Left ventricle myocardium superior (tissue), 1 donor: ENCODE measurements around the gene COX10. TPM values are rescaled to one million over a fixed set of nuclear protein-coding genes. Genes with fewer than 3 reads are reported as not detected.

Experiments
- ATAC-seq: fragments of 200-7000 bp; cut with Tn5 transposase; one replicate; pipeline ENCODE4 v1.9.1; 2020; ENCODE audit warnings: mild to moderate bottlenecking, moderate library complexity
- DNase-seq: peaks from one replicate; pipeline ENCODE4 v3.0.0-alpha.2; 2020
- intact Hi-C: fragments of 100-400 bp; cut with micrococcal nuclease; formaldehyde crosslinking; loops from one replicate; pipeline ENCODE4 v1.11.0; 2022
- total RNA-seq: library from RNA; stranded (reverse); fragmentation: NEBNext Ultra II Directional; extraction: Animal tissue kit (Norgen Biotek cat#: 25700); gene quantifications from one replicate; pipeline ENCODE4 v1.2.1, GENCODE V29; 2021
- donor health status: DM: no; HTN: yes; CAD: no; lungs with severe emphysema.

The COX10 gene
- total RNA-seq, 1 donor from 2014 or later = 50.6 TPM

- intact Hi-C loops = loop anchor here (10.0 kb wide), 1 partner anchor 237 kb away; the partner anchor contains the start of gene HS3ST3B1
- ATAC-seq (no peak), DNase-seq (no peak)
Measured at GRCh38 chr17:14067347-14067746, 2.0 kb upstream of the COX10 start.

GRCh38 chr17:14068542-14069250 is 608 bp upstream of the COX10 start:
- DNase-seq (no peak), ATAC-seq (no peak)
- intact Hi-C loops = loop anchor here (10.0 kb wide), 1 partner anchor 236 kb away; the partner anchor contains the start of gene HS3ST3B1

- intact Hi-C loops = no loop called here
- DNase-seq (no peak), ATAC-seq (no peak)
Measured at GRCh38 chr17:14070344-14070984, 1.2 kb downstream of the COX10 start.

GRCh38 chr17:14072881-14073280 is 3.6 kb downstream of the COX10 start:
- no peak for ATAC-seq
- no peak for DNase-seq
- intact Hi-C loops = no loop called here

- ATAC-seq = peak; percentile 93
- DNase-seq = no peak
- intact Hi-C loops = no loop called here
Measured at GRCh38 chr17:14078027-14078426, 8.7 kb downstream of the COX10 start.

GRCh38 chr17:14080847-14081251 is 11.5 kb downstream of the COX10 start:
- intact Hi-C loops = no loop called here
- DNase-seq (no peak), ATAC-seq (no peak)

GRCh38 chr17:14082848-14083247 is 13.5 kb downstream of the COX10 start:
- DNase-seq = no peak
- ATAC-seq = no peak
- intact Hi-C loops = no loop called here

GRCh38 chr17:14084955-14085354 is 15.7 kb downstream of the COX10 start:
- intact Hi-C loops = no loop called here
- DNase-seq = no peak
- no peak for ATAC-seq

GRCh38 chr17:14086189-14086588 is 16.9 kb downstream of the COX10 start:
- ATAC-seq (no peak), DNase-seq (no peak)
- intact Hi-C loops = no loop called here

GRCh38 chr17:14089179-14089578 is 19.9 kb downstream of the COX10 start:
- ATAC-seq (no peak), DNase-seq (no peak)
- intact Hi-C loops = no loop called here

- intact Hi-C loops = no loop called here
- DNase-seq = no peak
- ATAC-seq = no peak
Measured at GRCh38 chr17:14091367-14091766, 22.1 kb downstream of the COX10 start.

- ATAC-seq = no peak
Measured at GRCh38 chr17:14092808-14093207, 23.5 kb downstream of the COX10 start.

GRCh38 chr17:14094676-14095601 is 25.6 kb downstream of the COX10 start:
- no peak for DNase-seq
- ATAC-seq = peak; percentile 67
- intact Hi-C loops = no loop called here

More at GRCh38 chr17:14092808-14093207, 23.5 kb downstream of the COX10 start:
- DNase-seq = no peak
- intact Hi-C loops = no loop called here

- ATAC-seq (peak; percentile 26), DNase-seq (no peak)
- intact Hi-C loops = no loop called here
Measured at GRCh38 chr17:14095631-14096030, 26.3 kb downstream of the COX10 start.

GRCh38 chr17:14098246-14098645 is 28.9 kb downstream of the COX10 start:
- no peak for ATAC-seq

GRCh38 chr17:14101976-14102375 is 32.7 kb downstream of the COX10 start:
- DNase-seq = peak; percentile 35
- intact Hi-C loops = no loop called here

More at GRCh38 chr17:14098246-14098645, 28.9 kb downstream of the COX10 start:
- DNase-seq = no peak
- intact Hi-C loops = no loop called here

GRCh38 chr17:14103836-14104235 is 34.5 kb downstream of the COX10 start:
- ATAC-seq (no peak), DNase-seq (no peak)
- intact Hi-C loops = no loop called here

More at GRCh38 chr17:14101976-14102375, 32.7 kb downstream of the COX10 start:
- ATAC-seq = peak; percentile 37

GRCh38 chr17:14104734-14105133 is 35.4 kb downstream of the COX10 start:
- ATAC-seq (no peak), DNase-seq (no peak)
- intact Hi-C loops = no loop called here

- intact Hi-C loops = no loop called here
- DNase-seq (no peak), ATAC-seq (no peak)
Measured at GRCh38 chr17:14107889-14108288, 38.6 kb downstream of the COX10 start.

GRCh38 chr17:14112407-14112806 is 43.1 kb downstream of the COX10 start:
- intact Hi-C loops = no loop called here
- ATAC-seq = no peak
- DNase-seq = no peak
